Right atrium auricular region (tissue), 2 donors: ENCODE measurements around the gene CD55. TPM values are rescaled to one million over a fixed set of nuclear protein-coding genes. Genes with fewer than 3 reads are reported as not detected.
"Not testable (repeated sequence)": the region's sequence is repeated elsewhere in the genome, so short reads cannot be mapped to it uniquely, and the experiment has no call there.

Experiments
- DNase-seq: peaks from one replicate; pipeline ENCODE4 v3.0.0-alpha.2; 2019; ENCODE audit warnings: low spot score
- H3K27ac ChIP-seq, 2 donors: fragments of 200-600 bp; sonication (generic); 1 replicate in 1 of 2; 2 replicates in 1 of 2; pipeline ENCODE4 v1.5.1; 2016 to 2019
- H3K27me3 ChIP-seq, 2 donors: fragments of 200-600 bp; sonication (generic); one replicate each; pipeline versions ENCODE4 v1.5.1 to v1.6.0; 2017 to 2019
- H3K36me3 ChIP-seq: fragments of 200-600 bp; sonication (generic); one replicate; pipeline ENCODE4 v1.5.1; 2016
- H3K4me1 ChIP-seq, 2 donors: fragments of 200-600 bp; sonication (generic); one replicate each; pipeline versions ENCODE4 v1.5.1 to v1.6.0; 2017 to 2019
- H3K4me3 ChIP-seq, 2 donors: fragments of 200-600 bp; sonication (generic); 1 replicate in 1 of 2; 2 replicates in 1 of 2; pipeline ENCODE4 v1.5.1; 2017 to 2019; ENCODE audit warnings: mild to moderate bottlenecking in 1 of 2, moderate library complexity in 1 of 2
- H3K9me3 ChIP-seq, 2 donors: fragments of 200-600 bp; sonication (generic); one replicate each; pipeline ENCODE4 v1.5.1; 2019
- total RNA-seq, 2 donors: library from RNA; depleted of rRNA; stranded (reverse); fragments of >200 nt; gene quantifications; one replicate each; pipeline ENCODE4 v1.1.0, GENCODE V29; 2016
- TF ChIP-seq, protein P1 (sequence below), 2 donors: fragments of 200-600 bp; sonication (generic); IDR thresholded peaks; one replicate each; pipeline ENCODE4 v1.5.1; 2019; ENCODE audit warnings: antibody characterized with exemption in 2 of 2

Gene CD55
- total RNA-seq, 2 donors from 2014 or later, result 109 to 117 TPM

GRCh38 chr1:207318072-207318619 lies 3.3 kb upstream of the CD55 start:
- peaks cover 0 to 28% of the 10 kb centered on the region in 2 donors for H3K4me1 ChIP-seq
- DNase-seq, result no peak
- no peaks in the 10 kb centered on the region for H3K27me3 ChIP-seq
- H3K27ac ChIP-seq, result peak overlapping the region; percentile 36 to 96
- TF ChIP-seq, protein P1, sequence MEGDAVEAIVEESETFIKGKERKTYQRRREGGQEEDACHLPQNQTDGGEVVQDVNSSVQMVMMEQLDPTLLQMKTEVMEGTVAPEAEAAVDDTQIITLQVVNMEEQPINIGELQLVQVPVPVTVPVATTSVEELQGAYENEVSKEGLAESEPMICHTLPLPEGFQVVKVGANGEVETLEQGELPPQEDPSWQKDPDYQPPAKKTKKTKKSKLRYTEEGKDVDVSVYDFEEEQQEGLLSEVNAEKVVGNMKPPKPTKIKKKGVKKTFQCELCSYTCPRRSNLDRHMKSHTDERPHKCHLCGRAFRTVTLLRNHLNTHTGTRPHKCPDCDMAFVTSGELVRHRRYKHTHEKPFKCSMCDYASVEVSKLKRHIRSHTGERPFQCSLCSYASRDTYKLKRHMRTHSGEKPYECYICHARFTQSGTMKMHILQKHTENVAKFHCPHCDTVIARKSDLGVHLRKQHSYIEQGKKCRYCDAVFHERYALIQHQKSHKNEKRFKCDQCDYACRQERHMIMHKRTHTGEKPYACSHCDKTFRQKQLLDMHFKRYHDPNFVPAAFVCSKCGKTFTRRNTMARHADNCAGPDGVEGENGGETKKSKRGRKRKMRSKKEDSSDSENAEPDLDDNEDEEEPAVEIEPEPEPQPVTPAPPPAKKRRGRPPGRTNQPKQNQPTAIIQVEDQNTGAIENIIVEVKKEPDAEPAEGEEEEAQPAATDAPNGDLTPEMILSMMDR (IDR thresholded peaks at IDR 0.05), result no peak
- H3K9me3 ChIP-seq, result no peaks in the 10 kb centered on the region
- H3K4me3 ChIP-seq, result no peak overlapping the region
- H3K36me3 ChIP-seq, result no peaks in the 10 kb centered on the region

- TF ChIP-seq, protein P1 (IDR thresholded peaks at IDR 0.05), result no peak
- Histone ChIP-seq H3K27ac (peak overlapping the region; percentile 94 to 96), H3K4me1 (peaks cover 0 to 39% of the 10 kb centered on the region in 2 donors), H3K9me3 (no peaks in the 10 kb centered on the region), H3K27me3 (no peaks in the 10 kb centered on the region), H3K4me3 (no peak overlapping the region), H3K36me3 (peaks cover 8% of the 10 kb centered on the region)
- DNase-seq, result no peak
Observed at GRCh38 chr1:207319199-207319598, 2.3 kb upstream of the CD55 start.

GRCh38 chr1:207320105-207320504 lies 1.4 kb upstream of the CD55 start:
- not testable (repeated sequence) for H3K36me3 ChIP-seq, H3K9me3 ChIP-seq, H3K4me3 ChIP-seq, DNase-seq, H3K27me3 ChIP-seq
- peaks cover 0 to 41% of the 10 kb centered on the region in 2 donors for H3K4me1 ChIP-seq
- H3K27ac ChIP-seq, result peak overlapping the region; percentile 94 to 96

GRCh38 chr1:207321790-207322645 lies 540 bp downstream of the CD55 start:
- DNase-seq, result no peak
- TF ChIP-seq, protein P1 (IDR thresholded peaks at IDR 0.05), result peak in 1 of 2 donors; percentile 10
- peaks cover 18% of the 10 kb centered on the region for H3K36me3 ChIP-seq

DNA sequence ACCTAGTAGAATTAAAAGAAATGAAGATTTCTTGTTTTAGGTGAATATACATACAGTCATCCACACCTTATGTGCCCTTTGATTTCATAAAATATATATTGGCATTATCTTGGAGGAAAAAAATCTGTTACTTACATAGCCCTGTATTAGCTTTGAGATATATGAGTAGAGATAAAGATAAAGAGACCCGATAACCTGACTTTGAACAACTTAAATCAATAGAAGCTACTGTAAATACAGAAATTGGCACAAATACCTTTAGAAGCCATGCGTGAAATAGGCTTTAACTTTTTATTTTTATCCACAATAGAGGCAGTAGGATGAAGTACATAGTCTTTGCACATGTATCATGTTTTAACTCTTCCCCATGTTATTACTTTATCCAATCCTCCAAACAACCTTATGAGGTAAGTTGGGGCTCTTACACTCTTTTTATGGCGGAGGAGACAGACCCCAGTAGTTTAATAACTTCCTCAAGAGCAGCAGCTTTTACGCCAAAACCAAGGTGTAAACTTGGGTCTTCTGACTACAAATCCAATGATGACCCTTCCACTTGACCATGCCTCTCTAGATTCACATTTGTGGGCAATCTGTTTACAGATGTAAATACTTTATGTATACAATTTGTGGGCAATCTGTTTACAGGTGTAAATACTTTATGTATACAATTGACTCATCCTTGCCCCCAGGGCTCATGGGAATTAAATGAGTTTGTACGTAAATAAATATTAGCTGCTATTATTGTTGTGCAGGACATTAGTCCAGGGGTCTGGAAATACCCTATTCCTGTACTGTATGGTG lies 2.1 kb downstream of the CD55 start:
- TF ChIP-seq, protein P1 (IDR thresholded peaks at IDR 0.05), result no peak
- Histone ChIP-seq H3K4me3 (no peak overlapping the region), H3K27me3 (no peaks in the 10 kb centered on the region), H3K36me3 (peaks cover 34% of the 10 kb centered on the region), H3K27ac (no peak overlapping the region), H3K4me1 (peaks cover 0 to 20% of the 10 kb centered on the region in 2 donors), H3K9me3 (no peaks in the 10 kb centered on the region)
- no peak for DNase-seq

More at GRCh38 chr1:207321790-207322645, 540 bp downstream of the CD55 start:
- peak overlapping the region; percentile 94 to 96 for H3K27ac ChIP-seq
- H3K9me3 ChIP-seq, result no peaks in the 10 kb centered on the region
- peaks cover 0 to 35% of the 10 kb centered on the region in 2 donors for H3K4me1 ChIP-seq
- H3K27me3 ChIP-seq, result no peaks in the 10 kb centered on the region
- peak overlapping the region; percentile 74 to 87 for H3K4me3 ChIP-seq

GRCh38 chr1:207328004-207328403 lies 6.5 kb downstream of the CD55 start:
- peaks cover 0 to 12% of the 10 kb centered on the region in 2 donors for H3K4me1 ChIP-seq
- H3K36me3 ChIP-seq, result peaks cover 53% of the 10 kb centered on the region
- TF ChIP-seq, protein P1 (IDR thresholded peaks at IDR 0.05), result no peak
- no peaks in the 10 kb centered on the region for H3K9me3 ChIP-seq
- H3K27me3 ChIP-seq, result no peaks in the 10 kb centered on the region
- DNase-seq, result no peak
- H3K27ac ChIP-seq, result no peak overlapping the region
- no peak overlapping the region for H3K4me3 ChIP-seq
